Measurements from ENCODE around the gene GDPD4.

DNA sequence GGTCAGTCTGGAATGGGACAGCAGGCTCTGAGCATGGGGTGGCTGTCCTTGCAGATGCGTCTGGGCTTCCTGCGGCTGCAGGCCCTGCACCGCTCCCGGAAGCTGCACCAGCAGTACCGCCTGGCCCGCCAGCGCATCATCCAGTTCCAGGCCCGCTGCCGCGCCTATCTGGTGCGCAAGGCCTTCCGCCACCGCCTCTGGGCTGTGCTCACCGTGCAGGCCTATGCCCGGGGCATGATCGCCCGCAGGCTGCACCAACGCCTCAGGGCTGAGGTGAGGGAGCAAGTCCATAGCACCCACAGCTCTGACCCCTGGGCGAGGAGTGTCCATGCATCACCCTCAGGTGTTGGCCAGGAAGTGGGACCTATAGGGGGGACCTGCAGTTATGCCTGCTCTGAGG is 121.8 kb downstream of the GDPD4 start:
- TF ChIP-seq, protein P1, sequence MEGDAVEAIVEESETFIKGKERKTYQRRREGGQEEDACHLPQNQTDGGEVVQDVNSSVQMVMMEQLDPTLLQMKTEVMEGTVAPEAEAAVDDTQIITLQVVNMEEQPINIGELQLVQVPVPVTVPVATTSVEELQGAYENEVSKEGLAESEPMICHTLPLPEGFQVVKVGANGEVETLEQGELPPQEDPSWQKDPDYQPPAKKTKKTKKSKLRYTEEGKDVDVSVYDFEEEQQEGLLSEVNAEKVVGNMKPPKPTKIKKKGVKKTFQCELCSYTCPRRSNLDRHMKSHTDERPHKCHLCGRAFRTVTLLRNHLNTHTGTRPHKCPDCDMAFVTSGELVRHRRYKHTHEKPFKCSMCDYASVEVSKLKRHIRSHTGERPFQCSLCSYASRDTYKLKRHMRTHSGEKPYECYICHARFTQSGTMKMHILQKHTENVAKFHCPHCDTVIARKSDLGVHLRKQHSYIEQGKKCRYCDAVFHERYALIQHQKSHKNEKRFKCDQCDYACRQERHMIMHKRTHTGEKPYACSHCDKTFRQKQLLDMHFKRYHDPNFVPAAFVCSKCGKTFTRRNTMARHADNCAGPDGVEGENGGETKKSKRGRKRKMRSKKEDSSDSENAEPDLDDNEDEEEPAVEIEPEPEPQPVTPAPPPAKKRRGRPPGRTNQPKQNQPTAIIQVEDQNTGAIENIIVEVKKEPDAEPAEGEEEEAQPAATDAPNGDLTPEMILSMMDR (conservative IDR thresholded peaks at IDR 0.05; ENCODE audit: low read depth, low read length), result no peak
- TF ChIP-seq EZH2 (IDR thresholded peaks at IDR 0.05; ENCODE audit: low read length, unreplicated experiment) (no peak), EZH2phosphoT487 (IDR thresholded peaks at IDR 0.05; ENCODE audit: borderline replicate concordance, low read length) (no peak)

All from PC-3 (cell line).